ENCODE data around the gene PLPPR2. TPM values are rescaled to one million over a fixed set of nuclear protein-coding genes. Genes with fewer than 3 reads are reported as not detected.

Gene PLPPR2
- total RNA-seq, 1 donor from 2014 or later: 72.3 TPM

DNA sequence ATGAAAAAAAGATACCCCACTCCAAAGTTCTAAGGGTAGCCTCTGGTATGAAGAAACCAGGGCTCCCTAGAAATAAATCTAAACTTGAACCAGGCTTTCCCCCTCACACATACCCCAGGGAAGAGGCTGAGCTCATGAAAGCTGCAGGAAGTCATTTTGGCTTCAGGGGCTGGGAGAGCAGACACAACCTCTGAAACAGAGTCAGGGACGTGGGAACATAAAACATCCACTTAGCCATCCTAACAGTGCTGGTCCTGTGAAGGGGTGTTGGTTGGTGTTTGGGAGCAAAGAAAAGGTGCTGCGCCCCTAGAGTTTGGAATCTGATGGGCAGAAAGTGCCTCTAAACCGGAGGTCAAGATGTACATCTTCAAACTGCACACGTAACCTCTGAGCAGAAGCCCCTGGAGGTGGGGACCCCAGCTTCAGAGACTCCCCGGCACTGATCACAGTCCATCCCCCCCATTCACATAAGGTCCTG, 31.6 kb upstream of the PLPPR2 start:
- peaks cover 29% of the 10 kb centered on the region for H3K4me1 Mint-ChIP-seq (ENCODE audit: low read depth)
- no peaks in the 10 kb centered on the region for H3K27me3 Mint-ChIP-seq (ENCODE audit: low read depth)
- peak overlapping the region; percentile 81 for H3K27ac Mint-ChIP-seq (ENCODE audit: unreplicated experiment)
- no peak for TF ChIP-seq CTCF (IDR thresholded peaks at IDR 0.05)
- H3K36me3 Mint-ChIP-seq (ENCODE audit: low read depth): no peaks in the 10 kb centered on the region
- no peak overlapping the region for H3K4me3 Mint-ChIP-seq (ENCODE audit: unreplicated experiment)
- no peak for DNase-seq (ENCODE audit: low spot score)
- no peaks in the 10 kb centered on the region for H3K9me3 Mint-ChIP-seq (ENCODE audit: low read depth)

DNA sequence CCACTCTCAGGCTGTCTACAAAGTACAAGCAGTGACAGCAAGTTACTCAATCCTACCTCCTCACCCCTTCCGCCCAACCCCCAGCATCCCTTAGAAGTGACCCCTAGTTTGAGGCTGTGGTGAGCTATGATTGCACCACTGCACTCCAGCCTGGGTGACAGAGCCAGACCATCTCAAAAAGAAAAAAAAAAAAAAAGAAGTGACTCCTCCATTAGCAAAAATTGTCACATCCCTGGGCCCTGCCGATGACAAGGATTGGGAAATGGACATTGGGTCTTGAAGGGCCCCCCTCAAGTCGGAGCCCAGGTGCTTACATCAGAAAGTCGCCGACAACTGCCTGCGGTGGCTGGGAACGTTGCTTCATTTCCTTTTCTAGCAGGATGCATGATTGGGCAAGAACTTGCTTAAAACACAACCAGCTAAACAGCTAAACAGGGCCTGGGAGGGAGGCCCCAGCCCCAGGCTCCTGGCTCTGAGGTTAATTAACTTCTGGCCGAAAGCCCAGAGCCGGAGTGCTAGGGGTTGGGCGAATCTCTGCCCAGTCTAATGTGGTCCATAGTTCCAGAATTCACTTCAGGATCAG, 31.1 kb upstream of the PLPPR2 start:
- H3K9me3 Mint-ChIP-seq (ENCODE audit: low read depth): no peaks in the 10 kb centered on the region

DNA sequence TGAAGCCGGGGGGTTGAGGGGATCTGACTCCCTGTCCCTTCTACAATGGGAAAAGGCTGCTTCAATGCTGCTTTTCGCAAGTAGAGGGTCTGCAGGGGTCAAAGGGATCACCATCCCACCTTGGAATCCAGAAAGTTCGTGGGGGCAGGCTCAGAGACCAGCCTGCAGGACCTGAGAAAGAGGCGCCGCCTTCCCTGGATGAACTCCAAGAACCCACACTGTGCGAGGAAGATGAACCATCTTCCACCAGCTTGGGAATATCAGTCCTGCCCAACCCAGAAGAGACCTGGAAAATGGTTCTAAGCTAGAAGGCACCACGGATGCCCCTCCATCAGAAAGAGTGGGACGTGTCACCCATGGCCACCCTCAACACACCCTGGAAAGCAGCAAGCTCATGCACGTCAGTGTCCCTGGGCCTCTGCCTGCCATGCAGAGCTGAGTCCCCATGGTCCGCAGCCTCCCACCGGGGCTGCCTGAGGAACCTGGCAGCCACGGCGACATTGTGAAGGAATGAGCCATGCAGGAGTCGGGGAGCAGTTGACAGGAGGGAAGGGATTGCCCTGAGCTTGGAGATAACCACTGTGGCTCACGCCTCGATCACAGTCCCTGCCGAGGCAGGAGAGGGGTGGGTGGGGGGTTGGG, 30.4 kb upstream of the PLPPR2 start:
- H3K9me3 Mint-ChIP-seq (ENCODE audit: low read depth): no peaks in the 10 kb centered on the region
- no peak overlapping the region for H3K4me3 Mint-ChIP-seq (ENCODE audit: unreplicated experiment)
- TF ChIP-seq CTCF (IDR thresholded peaks at IDR 0.05): no peak
- no peaks in the 10 kb centered on the region for H3K36me3 Mint-ChIP-seq (ENCODE audit: low read depth)
- H3K27me3 Mint-ChIP-seq (ENCODE audit: low read depth): no peaks in the 10 kb centered on the region
- H3K4me1 Mint-ChIP-seq (ENCODE audit: low read depth): peaks cover 29% of the 10 kb centered on the region
- no peak for DNase-seq (ENCODE audit: low spot score)
- H3K27ac Mint-ChIP-seq (ENCODE audit: unreplicated experiment): no peak overlapping the region

More for the DNA sequence above, 31.1 kb upstream of the PLPPR2 start:
- no peak for DNase-seq (ENCODE audit: low spot score)
- Mint-ChIP-seq H3K27ac (ENCODE audit: unreplicated experiment) (peak overlapping the region; percentile 81), H3K36me3 (ENCODE audit: low read depth) (no peaks in the 10 kb centered on the region), H3K4me1 (ENCODE audit: low read depth) (peaks cover 29% of the 10 kb centered on the region), H3K4me3 (ENCODE audit: unreplicated experiment) (peak overlapping the region; percentile 1), H3K27me3 (ENCODE audit: low read depth) (no peaks in the 10 kb centered on the region)
- TF ChIP-seq CTCF (IDR thresholded peaks at IDR 0.05): no peak

DNA sequence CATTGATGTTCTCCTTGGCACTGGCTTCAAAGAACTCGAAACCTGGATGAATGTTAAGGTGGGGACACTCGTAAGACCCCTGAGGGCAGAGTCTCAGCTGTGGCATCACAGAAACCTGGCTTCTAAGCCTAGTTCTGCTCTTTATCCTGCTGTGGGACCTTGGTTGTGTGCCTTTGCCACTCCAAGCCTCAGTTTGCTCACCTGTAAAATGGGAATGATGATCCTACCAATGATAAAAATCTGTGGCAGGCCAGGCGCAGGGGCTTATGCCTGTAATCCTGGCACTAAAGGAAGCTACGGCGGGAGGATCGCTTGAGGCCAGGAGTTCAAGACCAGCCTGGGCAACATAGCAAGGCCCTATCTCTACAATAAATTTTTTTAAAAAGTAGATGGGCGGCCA, 29.7 kb upstream of the PLPPR2 start:
- peaks cover 2% of the 10 kb centered on the region for H3K36me3 Mint-ChIP-seq (ENCODE audit: low read depth)
- no peaks in the 10 kb centered on the region for H3K27me3 Mint-ChIP-seq (ENCODE audit: low read depth)
- no peak overlapping the region for H3K27ac Mint-ChIP-seq (ENCODE audit: unreplicated experiment)
- peaks cover 29% of the 10 kb centered on the region for H3K4me1 Mint-ChIP-seq (ENCODE audit: low read depth)
- no peaks in the 10 kb centered on the region for H3K9me3 Mint-ChIP-seq (ENCODE audit: low read depth)
- no peak for TF ChIP-seq CTCF (IDR thresholded peaks at IDR 0.05)
- no peak for DNase-seq (ENCODE audit: low spot score)
- H3K4me3 Mint-ChIP-seq (ENCODE audit: unreplicated experiment): no peak overlapping the region

- DNase-seq (ENCODE audit: low spot score): no peak
- Mint-ChIP-seq H3K27ac (ENCODE audit: unreplicated experiment) (no peak overlapping the region), H3K36me3 (ENCODE audit: low read depth) (peaks cover 3% of the 10 kb centered on the region), H3K4me3 (ENCODE audit: unreplicated experiment) (no peak overlapping the region), H3K9me3 (ENCODE audit: low read depth) (no peaks in the 10 kb centered on the region), H3K4me1 (ENCODE audit: low read depth) (no peaks in the 10 kb centered on the region), H3K27me3 (ENCODE audit: low read depth) (no peaks in the 10 kb centered on the region)
- no peak for TF ChIP-seq CTCF (IDR thresholded peaks at IDR 0.05)
Observed at GRCh38 chr19:11330127-11330526, 25.1 kb upstream of the PLPPR2 start.
